ENCODE measurements around the gene NRXN3. TPM values are rescaled to one million over a fixed set of nuclear protein-coding genes. Genes with fewer than 3 reads are reported as not detected.

Gene NRXN3
- polyA plus RNA-seq, 1 donor from 2014 or later, result 110 TPM

GRCh38 chr14:78885884-78886283, 715.7 kb downstream of the NRXN3 start:
- Histone ChIP-seq H3K27me3 (ENCODE audit: insufficient read depth, low read depth, low read length) (no peaks in the 10 kb centered on the region), H4K20me1 (ENCODE audit: insufficient read depth) (no peaks in the 10 kb centered on the region), H3K36me3 (ENCODE audit: insufficient read depth, low read length) (no peaks in the 10 kb centered on the region), H3K27ac (ENCODE audit: low read length) (no peak overlapping the region), H3K9ac (ENCODE audit: low read length) (no peak overlapping the region), H2AFZ (ENCODE audit: low read depth, low read length) (no peak overlapping the region), H3K4me3 (ENCODE audit: low read length) (no peak overlapping the region), H3K9me3 (ENCODE audit: low read length) (no peaks in the 10 kb centered on the region), H3F3A (ENCODE audit: insufficient read depth, low read length, poor library complexity, severe bottlenecking) (no peaks in the 10 kb centered on the region), H3K9me2 (ENCODE audit: insufficient read depth, low read length) (no peaks in the 10 kb centered on the region), H3K4me2 (ENCODE audit: low read length) (no peak overlapping the region), H3K79me2 (replicated peaks; ENCODE audit: insufficient read depth, low read length) (no peaks in the 10 kb centered on the region)
- no peak for TF ChIP-seq EP300 (conservative IDR thresholded peaks at IDR 0.05; ENCODE audit: poor library complexity, severe bottlenecking)

DNA sequence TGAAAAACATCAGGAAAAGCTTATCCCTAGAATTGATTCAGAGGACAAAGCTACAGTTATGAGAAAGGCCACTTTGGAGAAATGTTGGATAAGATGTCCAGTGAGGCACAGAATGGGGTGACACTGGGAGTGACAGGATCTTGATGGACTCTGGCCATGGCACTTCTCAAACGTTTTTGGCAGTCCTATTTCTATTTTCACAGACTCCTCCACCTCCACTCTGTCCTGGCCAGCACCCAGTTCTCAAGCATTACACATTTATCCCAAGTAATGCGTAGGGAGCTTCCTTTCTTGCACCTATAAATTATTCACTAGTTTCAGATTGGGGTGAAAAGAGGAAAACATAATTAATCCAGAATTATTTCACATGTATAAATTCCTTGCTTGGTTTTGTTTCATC, 727.3 kb downstream of the NRXN3 start:
- H3K9ac ChIP-seq (ENCODE audit: low read length), result no peak overlapping the region
- H3K27ac ChIP-seq (ENCODE audit: low read length), result no peak overlapping the region
- H3K9me2 ChIP-seq (ENCODE audit: insufficient read depth, low read length), result no peaks in the 10 kb centered on the region
- H3K36me3 ChIP-seq (ENCODE audit: insufficient read depth, low read length), result no peaks in the 10 kb centered on the region
- no peaks in the 10 kb centered on the region for H3F3A ChIP-seq (ENCODE audit: insufficient read depth, low read length, poor library complexity, severe bottlenecking)
- H4K20me1 ChIP-seq (ENCODE audit: insufficient read depth), result no peaks in the 10 kb centered on the region
- H3K9me3 ChIP-seq (ENCODE audit: low read length), result peaks cover 4% of the 10 kb centered on the region
- H3K4me3 ChIP-seq (ENCODE audit: low read length), result no peak overlapping the region
- no peak overlapping the region for H2AFZ ChIP-seq (ENCODE audit: low read depth, low read length)
- no peak overlapping the region for H3K4me2 ChIP-seq (ENCODE audit: low read length)
- H3K27me3 ChIP-seq (ENCODE audit: insufficient read depth, low read depth, low read length), result no peaks in the 10 kb centered on the region
- no peaks in the 10 kb centered on the region for H3K79me2 ChIP-seq (replicated peaks; ENCODE audit: insufficient read depth, low read length)
- TF ChIP-seq SMC3 (conservative IDR thresholded peaks at IDR 0.05; ENCODE audit: poor library complexity) (no peak), RAD21 (conservative IDR thresholded peaks at IDR 0.05) (no peak), EP300 (conservative IDR thresholded peaks at IDR 0.05; ENCODE audit: poor library complexity, severe bottlenecking) (no peak), TAF1 (IDR thresholded peaks at IDR 0.05; ENCODE audit: low read depth) (no peak), POLR2AphosphoS5 (IDR thresholded peaks at IDR 0.05) (no peak), REST (IDR thresholded peaks at IDR 0.05; ENCODE audit: borderline replicate concordance) (no peak), MXI1 (conservative IDR thresholded peaks at IDR 0.05; ENCODE audit: poor library complexity, severe bottlenecking) (no peak), EZH2 (IDR thresholded peaks at IDR 0.05; ENCODE audit: borderline replicate concordance, insufficient read depth, low read length, poor library complexity, severe bottlenecking) (no peak)
- TF ChIP-seq, protein P1, sequence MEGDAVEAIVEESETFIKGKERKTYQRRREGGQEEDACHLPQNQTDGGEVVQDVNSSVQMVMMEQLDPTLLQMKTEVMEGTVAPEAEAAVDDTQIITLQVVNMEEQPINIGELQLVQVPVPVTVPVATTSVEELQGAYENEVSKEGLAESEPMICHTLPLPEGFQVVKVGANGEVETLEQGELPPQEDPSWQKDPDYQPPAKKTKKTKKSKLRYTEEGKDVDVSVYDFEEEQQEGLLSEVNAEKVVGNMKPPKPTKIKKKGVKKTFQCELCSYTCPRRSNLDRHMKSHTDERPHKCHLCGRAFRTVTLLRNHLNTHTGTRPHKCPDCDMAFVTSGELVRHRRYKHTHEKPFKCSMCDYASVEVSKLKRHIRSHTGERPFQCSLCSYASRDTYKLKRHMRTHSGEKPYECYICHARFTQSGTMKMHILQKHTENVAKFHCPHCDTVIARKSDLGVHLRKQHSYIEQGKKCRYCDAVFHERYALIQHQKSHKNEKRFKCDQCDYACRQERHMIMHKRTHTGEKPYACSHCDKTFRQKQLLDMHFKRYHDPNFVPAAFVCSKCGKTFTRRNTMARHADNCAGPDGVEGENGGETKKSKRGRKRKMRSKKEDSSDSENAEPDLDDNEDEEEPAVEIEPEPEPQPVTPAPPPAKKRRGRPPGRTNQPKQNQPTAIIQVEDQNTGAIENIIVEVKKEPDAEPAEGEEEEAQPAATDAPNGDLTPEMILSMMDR (IDR thresholded peaks at IDR 0.05; ENCODE audit: poor library complexity, severe bottlenecking), result no peak
